Ascending aorta (tissue), 2 donors: ENCODE data around the gene FOXO1. TPM values are rescaled to one million over a fixed set of nuclear protein-coding genes. Genes with fewer than 3 reads are reported as not detected.

ENCODE experiments used
- DNase-seq, 2 donors: peaks; one replicate each; pipeline ENCODE4 v3.0.0-alpha.2; 2019; ENCODE audit warnings: low spot score in 2 of 2
- H3K27ac ChIP-seq, 2 donors: fragments of 200-600 bp; sonication (generic); one replicate each; pipeline ENCODE4 v1.5.1; 2016 to 2017; ENCODE audit warnings: mild to moderate bottlenecking in 1 of 2
- H3K27me3 ChIP-seq: fragments of 200-600 bp; sonication (generic); one replicate; pipeline ENCODE4 v1.5.1; 2017
- H3K36me3 ChIP-seq, 2 donors: fragments of 200-600 bp; sonication (generic); one replicate each; pipeline ENCODE4 v1.5.1; 2016
- H3K4me1 ChIP-seq, 2 donors: fragments of 200-600 bp; sonication (generic); one replicate each; pipeline ENCODE4 v1.5.1; 2016 to 2017; ENCODE audit warnings: mild to moderate bottlenecking in 1 of 2
- H3K4me3 ChIP-seq, 2 donors: fragments of 200-600 bp; sonication (generic); one replicate each; pipeline ENCODE4 v1.5.1; 2016 to 2017; ENCODE audit warnings: mild to moderate bottlenecking in 1 of 2
- H3K9me3 ChIP-seq, 2 donors: fragments of 200-600 bp; sonication (generic); one replicate each; pipeline ENCODE4 v1.5.1; 2016
- intact Hi-C: fragments of 100-400 bp; cut with DNase I; formaldehyde crosslinking; loops from one replicate; pipeline ENCODE4 v1.15.1; 2023
- total RNA-seq: library from RNA; depleted of rRNA; stranded (reverse); fragments of >200 nt; gene quantifications from one replicate; pipeline ENCODE4 v1.1.0, GENCODE V29; 2016
- TF ChIP-seq, protein P1 (sequence below), 3 experiments: fragments of 200-600 bp in 2 of 3; fragments of 450-650 bp in 1 of 3; sonication (generic) in 2 of 3; IDR thresholded peaks; one replicate each; pipeline ENCODE4 v1.5.1; 2016 to 2019; ENCODE audit warnings: antibody characterized with exemption in 3 of 3, mild to moderate bottlenecking in 1 of 3, moderate library complexity in 1 of 3

The FOXO1 gene
- total RNA-seq, 1 donor from 2014 or later = 65.1 TPM

- DNase-seq = no peak
- TF ChIP-seq, protein P1, sequence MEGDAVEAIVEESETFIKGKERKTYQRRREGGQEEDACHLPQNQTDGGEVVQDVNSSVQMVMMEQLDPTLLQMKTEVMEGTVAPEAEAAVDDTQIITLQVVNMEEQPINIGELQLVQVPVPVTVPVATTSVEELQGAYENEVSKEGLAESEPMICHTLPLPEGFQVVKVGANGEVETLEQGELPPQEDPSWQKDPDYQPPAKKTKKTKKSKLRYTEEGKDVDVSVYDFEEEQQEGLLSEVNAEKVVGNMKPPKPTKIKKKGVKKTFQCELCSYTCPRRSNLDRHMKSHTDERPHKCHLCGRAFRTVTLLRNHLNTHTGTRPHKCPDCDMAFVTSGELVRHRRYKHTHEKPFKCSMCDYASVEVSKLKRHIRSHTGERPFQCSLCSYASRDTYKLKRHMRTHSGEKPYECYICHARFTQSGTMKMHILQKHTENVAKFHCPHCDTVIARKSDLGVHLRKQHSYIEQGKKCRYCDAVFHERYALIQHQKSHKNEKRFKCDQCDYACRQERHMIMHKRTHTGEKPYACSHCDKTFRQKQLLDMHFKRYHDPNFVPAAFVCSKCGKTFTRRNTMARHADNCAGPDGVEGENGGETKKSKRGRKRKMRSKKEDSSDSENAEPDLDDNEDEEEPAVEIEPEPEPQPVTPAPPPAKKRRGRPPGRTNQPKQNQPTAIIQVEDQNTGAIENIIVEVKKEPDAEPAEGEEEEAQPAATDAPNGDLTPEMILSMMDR (IDR thresholded peaks at IDR 0.05) = no peak
- peaks cover 0 to 40% of the 10 kb centered on the region in 2 donors for H3K4me1 ChIP-seq
- no peak overlapping the region for H3K4me3 ChIP-seq
- intact Hi-C loops = no loop called here
- no peaks in the 10 kb centered on the region for H3K27me3 ChIP-seq
- H3K9me3 ChIP-seq = no peaks in the 10 kb centered on the region
- H3K27ac ChIP-seq = no peak overlapping the region
- no peaks in the 10 kb centered on the region for H3K36me3 ChIP-seq
Measured at GRCh38 chr13:40652588-40652940, 13.9 kb downstream of the FOXO1 start.

DNA sequence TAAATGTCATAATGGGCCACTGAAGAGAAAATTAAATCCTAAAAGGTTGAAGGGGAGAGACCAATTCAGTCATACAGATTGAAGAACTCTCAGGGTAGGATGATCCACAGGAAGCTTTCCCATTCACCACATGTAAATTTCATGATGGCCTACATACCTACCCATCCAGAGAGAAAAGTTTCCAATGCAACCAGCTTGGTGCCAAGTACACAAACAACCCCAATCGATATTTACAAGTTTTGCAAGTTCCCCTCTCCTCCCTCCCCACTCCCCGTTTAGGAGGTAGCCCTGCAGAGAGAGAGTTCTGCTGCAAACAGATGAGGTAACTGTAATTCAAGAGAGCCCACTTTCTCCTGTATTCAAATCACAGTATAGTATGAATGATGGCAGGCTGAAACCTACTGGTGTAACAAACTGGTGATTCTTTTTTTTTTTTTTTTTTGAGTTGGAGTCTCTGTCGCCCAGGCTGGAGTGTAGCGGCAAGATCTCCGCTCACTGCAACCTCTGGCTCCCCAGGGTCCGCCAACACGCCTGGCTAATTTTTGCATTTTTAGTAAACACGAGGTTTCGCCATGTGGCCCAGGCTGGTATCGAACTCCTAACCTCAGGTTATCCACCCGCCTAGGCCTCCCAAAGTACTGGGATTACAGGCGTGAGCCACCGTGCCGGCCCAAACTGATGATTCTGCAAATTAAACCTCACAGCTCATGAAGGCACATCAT, 14.4 kb downstream of the FOXO1 start:
- H3K27me3 ChIP-seq = no peaks in the 10 kb centered on the region
- no peaks in the 10 kb centered on the region for H3K9me3 ChIP-seq
- no peak for DNase-seq
- TF ChIP-seq, protein P1 (IDR thresholded peaks at IDR 0.05) = no peak
- H3K4me1 ChIP-seq = peaks cover 0 to 41% of the 10 kb centered on the region in 2 donors
- intact Hi-C loops = no loop called here
- H3K4me3 ChIP-seq = no peak overlapping the region
- H3K36me3 ChIP-seq = no peaks in the 10 kb centered on the region
- H3K27ac ChIP-seq = no peak overlapping the region

DNA sequence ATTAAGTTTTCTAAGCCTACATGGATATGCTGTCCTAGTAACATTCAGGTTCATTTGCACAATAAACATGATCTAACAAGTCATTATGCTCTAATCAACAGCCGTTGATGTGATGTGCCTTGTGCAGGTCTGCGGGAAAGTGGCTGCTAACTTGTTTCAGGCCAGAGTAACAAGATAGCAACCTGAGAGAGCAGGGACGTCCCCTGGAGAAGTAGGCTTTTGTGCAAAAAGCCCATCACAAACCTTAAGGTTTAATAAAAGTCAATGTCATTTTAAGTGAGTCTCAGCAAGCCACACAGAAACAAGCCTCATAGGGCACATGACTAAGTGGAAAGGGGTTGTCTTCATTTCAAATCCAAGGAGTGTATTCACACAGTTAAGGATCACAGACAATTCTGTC, 17.6 kb downstream of the FOXO1 start:
- H3K4me3 ChIP-seq = no peak overlapping the region
- DNase-seq = no peak
- TF ChIP-seq, protein P1 (IDR thresholded peaks at IDR 0.05) = no peak
- intact Hi-C loops = no loop called here
- H3K27ac ChIP-seq = no peak overlapping the region
- peaks cover 2 to 49% of the 10 kb centered on the region in 2 donors for H3K4me1 ChIP-seq
- no peaks in the 10 kb centered on the region for H3K9me3 ChIP-seq
- no peaks in the 10 kb centered on the region for H3K36me3 ChIP-seq
- no peaks in the 10 kb centered on the region for H3K27me3 ChIP-seq

DNA sequence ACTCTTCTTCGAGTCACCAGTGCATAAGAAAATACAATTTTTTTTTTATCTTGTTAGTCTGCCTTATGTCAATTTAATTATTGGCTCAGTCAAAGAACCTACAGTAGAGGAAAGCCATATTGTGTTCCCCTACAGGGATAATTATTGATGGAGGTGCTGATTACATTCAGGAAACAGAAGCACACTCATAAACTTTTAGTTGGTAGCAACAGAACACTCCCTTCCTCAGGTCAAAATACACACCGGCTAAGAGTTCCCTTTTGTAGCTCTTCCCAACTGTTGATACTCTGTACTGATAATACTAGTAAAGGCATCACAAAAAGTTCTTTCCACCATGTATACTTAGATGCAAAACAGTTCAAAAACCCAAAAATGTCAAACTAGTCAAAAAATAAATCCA, 18.4 kb downstream of the FOXO1 start:
- H3K4me1 ChIP-seq = peaks cover 2 to 41% of the 10 kb centered on the region in 2 donors

DNA sequence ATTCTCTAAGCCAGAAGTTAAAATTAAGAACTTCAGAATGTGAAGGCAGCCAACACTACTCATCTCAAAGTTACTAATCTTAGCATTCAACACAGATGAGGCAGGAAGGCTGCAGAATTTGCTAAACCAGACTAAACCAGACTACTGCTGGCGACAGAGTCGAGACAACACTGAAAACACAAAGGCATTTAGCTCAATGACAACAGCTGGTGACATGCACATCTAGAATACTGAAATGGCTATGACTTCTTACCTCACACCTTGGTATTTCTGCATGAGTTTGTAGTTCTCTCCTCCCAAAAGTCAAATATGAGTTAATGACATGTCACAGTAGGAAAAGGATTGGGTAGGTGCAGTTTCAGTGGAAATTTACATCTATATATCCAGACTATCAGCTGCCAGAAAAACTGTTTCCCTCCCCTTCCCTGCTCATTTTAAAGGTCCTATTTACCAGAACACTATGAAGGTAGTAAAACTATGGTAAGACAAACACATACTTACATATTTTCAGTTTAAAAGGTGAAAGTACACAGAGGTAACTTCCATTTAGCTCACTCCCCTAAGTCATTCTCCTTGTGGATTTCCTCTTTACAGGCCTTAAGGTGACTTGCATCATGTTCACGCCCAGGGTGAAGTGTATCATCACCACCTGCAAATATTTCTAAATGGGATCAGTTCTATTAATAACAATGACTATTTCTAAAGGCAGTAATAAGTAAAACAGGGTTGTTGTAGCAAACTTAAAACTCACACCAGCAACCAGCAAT, 21.4 kb downstream of the FOXO1 start:
- DNase-seq = no peak
- Histone ChIP-seq H3K4me1 (peaks cover 2 to 39% of the 10 kb centered on the region in 2 donors), H3K36me3 (no peaks in the 10 kb centered on the region), H3K4me3 (peak overlapping the region in 1 of 2 donors; percentile 9), H3K27me3 (no peaks in the 10 kb centered on the region), H3K9me3 (no peaks in the 10 kb centered on the region), H3K27ac (peak overlapping the region; percentile 0 to 56)
- TF ChIP-seq, protein P1 (IDR thresholded peaks at IDR 0.05) = no peak
- intact Hi-C loops = no loop called here

More for the DNA sequence above, 18.4 kb downstream of the FOXO1 start:
- no peaks in the 10 kb centered on the region for H3K9me3 ChIP-seq
- H3K4me3 ChIP-seq = no peak overlapping the region
- DNase-seq = no peak
- intact Hi-C loops = no loop called here
- no peaks in the 10 kb centered on the region for H3K36me3 ChIP-seq
- no peaks in the 10 kb centered on the region for H3K27me3 ChIP-seq
- TF ChIP-seq, protein P1 (IDR thresholded peaks at IDR 0.05) = no peak
- H3K27ac ChIP-seq = no peak overlapping the region
